Immature natural killer cell (primary cell): ENCODE data around the gene CNTD1. TPM values are rescaled to one million over a fixed set of nuclear protein-coding genes. Genes with fewer than 3 reads are reported as not detected.

Experiments
- DNase-seq, 3 donors: peaks; one replicate each; pipeline ENCODE4 v3.0.0; 2022; ENCODE audit warnings: mixed read lengths in 1 of 3
- H3K27ac Mint-ChIP-seq, 6 donors: one replicate each; pipeline ENCODE4 v1.8.0; 2020; ENCODE audit warnings: mixed read lengths in 6 of 6, mild to moderate bottlenecking in 5 of 6, inconsistent platforms in 4 of 6, moderate library complexity in 3 of 6
- H3K27me3 Mint-ChIP-seq, 3 donors: one replicate each; pipeline ENCODE4 v1.8.0; 2020 to 2021; ENCODE audit warnings: low read depth in 3 of 3, mild to moderate bottlenecking in 3 of 3, mixed read lengths in 3 of 3, moderate library complexity in 3 of 3, inconsistent platforms in 1 of 3
- H3K36me3 Mint-ChIP-seq, 3 donors: one replicate each; pipeline ENCODE4 v1.8.0; 2020; ENCODE audit warnings: mixed read lengths in 3 of 3, inconsistent platforms in 2 of 3, mild to moderate bottlenecking in 2 of 3
- H3K4me1 Mint-ChIP-seq, 2 donors: one replicate each; pipeline ENCODE4 v1.8.0; 2020; ENCODE audit warnings: inconsistent platforms in 2 of 2, mild to moderate bottlenecking in 2 of 2, mixed read lengths in 2 of 2, moderate library complexity in 1 of 2
- H3K4me3 Mint-ChIP-seq, 5 donors: one replicate each; pipeline ENCODE4 v1.8.0; 2020; ENCODE audit warnings: mild to moderate bottlenecking in 5 of 5, mixed read lengths in 5 of 5, inconsistent platforms in 3 of 5, moderate library complexity in 3 of 5
- H3K9me3 Mint-ChIP-seq, 6 donors: one replicate each; pipeline ENCODE4 v1.8.0; 2020; ENCODE audit warnings: mild to moderate bottlenecking in 6 of 6, mixed read lengths in 6 of 6, inconsistent platforms in 4 of 6, moderate library complexity in 3 of 6
- polyA plus RNA-seq, 3 donors: library from polyadenylated mRNA; unstranded; fragments of 300-500 nt; fragmentation: Illumina TruSeq; gene quantifications; one replicate each; pipeline ENCODE4 v1.2.3, GENCODE V29; 2021

CNTD1 gene
- polyA plus RNA-seq, 3 donors from 2014 or later = 0.10 to 0.40 TPM; not detected in 1

DNA sequence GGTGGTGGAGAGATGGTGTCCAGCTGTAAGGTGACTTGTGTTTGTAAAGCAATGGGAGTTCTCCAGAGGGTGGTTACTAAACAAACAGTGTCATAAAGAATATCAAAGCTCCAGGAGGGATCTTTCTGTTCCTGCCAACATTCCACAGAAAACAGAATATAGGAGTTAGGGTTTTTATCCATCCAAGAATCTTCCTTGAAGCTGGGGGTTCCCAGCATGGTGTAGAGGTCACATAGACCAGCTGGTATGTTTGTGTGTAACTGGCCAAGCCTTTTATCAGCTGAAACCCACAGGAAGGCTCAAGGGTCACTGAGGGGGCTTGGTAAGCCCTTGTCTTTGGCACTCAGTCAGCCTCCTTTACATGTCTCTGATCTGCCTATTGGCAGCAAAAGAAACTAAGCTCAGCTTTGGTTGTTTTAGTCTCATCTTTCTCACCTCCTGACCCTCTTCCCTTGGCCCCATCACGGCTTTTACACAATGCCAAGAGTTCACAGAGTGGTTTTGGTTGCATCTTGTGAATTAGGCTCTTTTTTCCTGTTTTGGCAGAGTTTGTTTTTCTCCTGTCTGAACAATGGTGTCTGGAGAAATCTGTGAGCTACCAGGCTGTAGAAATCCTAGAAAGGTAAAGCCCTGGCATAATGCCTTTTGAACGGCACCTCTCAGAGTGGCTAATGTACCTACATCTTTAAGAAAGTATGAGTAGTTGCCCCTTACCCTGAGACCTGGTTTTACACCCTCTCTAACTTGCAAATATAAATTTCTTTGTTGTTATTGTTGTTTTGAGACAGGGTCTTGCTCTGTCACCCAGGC, 4.6 kb downstream of the CNTD1 start:
- Mint-ChIP-seq H3K9me3 (no peaks in the 10 kb centered on the region), H3K27me3 (peaks cover 2 to 6% (median 5%) of the 10 kb centered on the region in 3 donors), H3K4me3 (no peak overlapping the region), H3K36me3 (no peaks in the 10 kb centered on the region), H3K27ac (no peak overlapping the region), H3K4me1 (peaks cover 6 to 7% of the 10 kb centered on the region in 2 donors)
- DNase-seq = no peak

DNA sequence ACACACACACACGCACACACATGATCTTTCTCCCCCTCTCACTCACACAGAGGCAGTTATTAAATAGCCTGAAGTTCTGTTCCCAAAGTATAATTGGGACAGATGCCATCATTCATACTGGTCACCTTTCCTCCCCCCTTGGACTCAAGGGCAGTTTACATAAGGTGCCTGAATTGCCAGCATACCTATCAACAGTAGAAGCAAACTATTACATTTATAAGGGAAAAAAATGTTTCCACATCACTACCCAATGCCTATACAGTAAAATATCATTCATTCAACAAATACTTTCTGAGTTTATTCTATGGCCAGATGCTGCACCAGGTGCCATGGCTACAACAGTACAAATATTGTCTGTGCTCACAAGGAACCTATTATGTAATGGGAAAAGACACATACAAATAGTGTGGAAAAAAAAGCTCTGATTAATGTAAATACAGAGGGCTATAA, 6.3 kb downstream of the CNTD1 start:
- Mint-ChIP-seq H3K27ac (no peak overlapping the region), H3K4me1 (no peaks in the 10 kb centered on the region)
- DNase-seq = no peak

DNA sequence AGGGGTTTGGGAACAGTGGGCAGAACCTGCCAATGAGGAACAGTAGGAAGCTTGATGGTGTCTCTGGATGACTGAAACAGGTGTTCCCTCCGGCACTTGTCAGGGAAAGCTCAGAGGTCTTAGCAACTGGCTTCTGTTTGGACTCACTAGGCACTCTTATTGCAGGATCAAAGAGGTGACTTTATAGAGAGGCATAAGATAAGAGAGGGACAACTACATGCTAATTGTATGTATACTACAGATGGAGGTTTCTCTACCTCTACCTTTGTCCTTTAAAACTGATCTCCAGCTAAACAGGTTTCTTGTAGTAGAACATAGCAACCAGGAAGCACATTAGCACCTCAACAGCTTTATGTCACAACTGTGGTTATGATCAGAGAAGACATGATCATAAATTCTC, 7.6 kb downstream of the CNTD1 start:
- Mint-ChIP-seq H3K27ac (no peak overlapping the region), H3K27me3 (peaks cover 0 to 5% (median 0%) of the 10 kb centered on the region in 3 donors), H3K4me1 (no peaks in the 10 kb centered on the region), H3K9me3 (no peaks in the 10 kb centered on the region), H3K36me3 (peaks cover 5 to 15% (median 10%) of the 10 kb centered on the region in 3 donors), H3K4me3 (no peak overlapping the region)
- no peak for DNase-seq

More for the DNA sequence above, 6.3 kb downstream of the CNTD1 start:
- Mint-ChIP-seq H3K9me3 (no peaks in the 10 kb centered on the region), H3K36me3 (peaks cover 0 to 6% (median 1%) of the 10 kb centered on the region in 3 donors), H3K4me3 (no peak overlapping the region), H3K27me3 (peaks cover 0 to 5% (median 0%) of the 10 kb centered on the region in 3 donors)

DNA sequence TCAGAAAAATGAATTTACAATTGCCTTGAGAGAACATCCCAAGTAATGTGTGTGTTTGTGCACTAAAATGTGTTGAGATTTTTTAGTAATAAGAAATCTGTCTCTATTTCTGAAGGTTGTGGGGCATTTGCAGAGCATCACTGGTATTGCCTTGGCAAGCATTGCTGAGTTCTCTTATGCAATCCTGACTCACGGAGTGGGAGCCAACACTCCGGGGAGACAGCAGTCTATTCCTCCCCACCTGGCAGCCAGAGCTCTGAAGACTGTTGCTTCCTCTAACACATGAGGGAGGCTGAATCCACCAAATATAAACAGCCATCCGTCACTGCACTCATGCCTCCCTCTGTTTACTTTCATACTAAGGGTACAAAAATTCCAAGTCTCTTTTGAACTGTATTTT, 10.6 kb downstream of the CNTD1 start:
- no peak for DNase-seq
- H3K36me3 Mint-ChIP-seq = peaks cover 19 to 25% (median 20%) of the 10 kb centered on the region in 3 donors
- H3K4me3 Mint-ChIP-seq = no peak overlapping the region
- H3K9me3 Mint-ChIP-seq = no peaks in the 10 kb centered on the region
- no peaks in the 10 kb centered on the region for H3K4me1 Mint-ChIP-seq
- H3K27ac Mint-ChIP-seq = no peak overlapping the region
- H3K27me3 Mint-ChIP-seq = peaks cover 0 to 5% (median 0%) of the 10 kb centered on the region in 3 donors

DNA sequence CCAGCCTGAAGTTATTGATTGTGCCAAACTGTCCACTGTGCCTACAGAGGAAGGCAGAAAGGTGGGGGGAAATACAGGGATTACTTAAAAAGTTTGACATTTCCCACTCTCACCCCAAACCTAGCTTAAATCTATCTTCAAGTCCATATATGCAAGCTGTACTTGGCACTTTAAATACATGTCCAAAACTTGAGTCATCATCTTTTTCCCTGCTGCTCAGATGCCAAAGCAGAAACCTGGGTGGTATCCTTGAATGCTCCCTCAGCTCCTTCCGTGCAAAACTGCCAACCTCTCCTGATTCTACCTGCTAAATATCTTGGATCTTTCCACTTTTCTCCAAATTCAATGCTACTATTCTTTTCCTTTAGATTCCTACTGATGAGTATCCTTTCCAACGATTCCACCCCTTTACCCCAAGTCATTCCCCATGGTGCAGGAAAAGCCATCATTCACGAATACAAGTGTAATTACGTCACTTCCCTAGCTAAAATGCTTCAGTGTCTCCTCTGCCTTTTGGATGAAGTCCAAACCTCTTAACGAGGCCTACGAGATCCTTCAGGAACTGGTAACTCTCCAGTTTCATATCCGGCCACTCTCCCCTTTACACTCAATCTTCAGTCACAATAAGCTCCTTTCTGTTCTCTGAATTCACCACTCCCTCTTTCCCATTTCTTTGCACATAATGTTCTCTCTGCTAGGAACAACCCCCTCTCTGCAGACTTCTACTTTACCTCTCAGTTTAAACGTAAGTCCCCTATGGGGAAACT, 16.2 kb downstream of the CNTD1 start:
- no peak overlapping the region for H3K4me3 Mint-ChIP-seq
- H3K36me3 Mint-ChIP-seq = peaks cover 31 to 63% (median 36%) of the 10 kb centered on the region in 3 donors
- peaks cover 0 to 3% (median 0%) of the 10 kb centered on the region in 3 donors for H3K27me3 Mint-ChIP-seq
- H3K27ac Mint-ChIP-seq = no peak overlapping the region
- DNase-seq = no peak
- no peaks in the 10 kb centered on the region for H3K9me3 Mint-ChIP-seq
- H3K4me1 Mint-ChIP-seq = peaks cover 0 to 4% of the 10 kb centered on the region in 2 donors

DNA sequence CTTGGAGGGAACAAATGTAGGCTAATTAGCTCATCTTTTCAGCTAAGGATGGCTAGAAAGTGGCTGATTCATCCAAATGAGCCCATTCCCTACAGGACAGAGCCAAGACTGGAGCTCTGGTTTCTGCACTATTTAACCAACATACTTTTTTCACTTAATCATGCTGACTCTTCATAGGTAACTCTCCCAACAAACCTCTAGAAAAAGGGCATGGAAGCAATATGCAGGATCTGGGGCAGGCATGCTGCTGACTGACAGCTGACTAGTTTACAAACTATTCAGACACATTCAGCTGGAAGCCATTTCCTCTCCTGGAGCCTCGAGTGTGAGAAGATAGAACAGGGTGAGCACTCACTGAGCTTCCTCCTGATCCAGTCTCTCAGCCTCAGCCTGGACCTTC, 19.2 kb downstream of the CNTD1 start:
- DNase-seq = no peak
- no peaks in the 10 kb centered on the region for H3K9me3 Mint-ChIP-seq

DNA sequence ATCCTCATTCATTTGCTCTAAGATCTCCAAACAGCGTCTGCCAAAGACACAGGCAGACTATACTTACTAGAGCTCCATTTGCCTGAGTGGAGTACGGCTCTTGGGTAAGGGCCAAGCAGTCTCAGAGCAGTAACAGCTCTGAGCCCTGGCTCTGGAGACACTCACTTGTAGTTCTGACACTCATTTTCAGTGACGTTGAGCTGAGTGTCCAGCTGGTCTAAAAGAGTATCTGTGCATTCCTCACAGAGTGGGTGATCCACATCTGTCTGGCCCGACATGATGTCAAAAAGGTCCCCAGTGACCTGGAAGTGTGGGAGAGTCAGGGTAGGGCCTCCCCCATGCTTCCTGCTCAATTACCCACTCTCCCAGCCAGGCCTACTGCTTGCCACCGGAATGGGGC, 19.7 kb downstream of the CNTD1 start:
- Mint-ChIP-seq H3K27ac (no peak overlapping the region), H3K36me3 (peaks cover 21 to 59% (median 32%) of the 10 kb centered on the region in 3 donors), H3K27me3 (peaks cover 0 to 3% (median 0%) of the 10 kb centered on the region in 3 donors), H3K4me3 (no peak overlapping the region), H3K9me3 (no peaks in the 10 kb centered on the region), H3K4me1 (peaks cover 11 to 37% of the 10 kb centered on the region in 2 donors)
- DNase-seq = no peak

More for the DNA sequence above, 19.2 kb downstream of the CNTD1 start:
- H3K4me1 Mint-ChIP-seq = peaks cover 9 to 32% of the 10 kb centered on the region in 2 donors
- peaks cover 21 to 59% (median 32%) of the 10 kb centered on the region in 3 donors for H3K36me3 Mint-ChIP-seq
- no peak overlapping the region for H3K4me3 Mint-ChIP-seq
- H3K27ac Mint-ChIP-seq = no peak overlapping the region
- peaks cover 0 to 3% (median 0%) of the 10 kb centered on the region in 3 donors for H3K27me3 Mint-ChIP-seq

DNA sequence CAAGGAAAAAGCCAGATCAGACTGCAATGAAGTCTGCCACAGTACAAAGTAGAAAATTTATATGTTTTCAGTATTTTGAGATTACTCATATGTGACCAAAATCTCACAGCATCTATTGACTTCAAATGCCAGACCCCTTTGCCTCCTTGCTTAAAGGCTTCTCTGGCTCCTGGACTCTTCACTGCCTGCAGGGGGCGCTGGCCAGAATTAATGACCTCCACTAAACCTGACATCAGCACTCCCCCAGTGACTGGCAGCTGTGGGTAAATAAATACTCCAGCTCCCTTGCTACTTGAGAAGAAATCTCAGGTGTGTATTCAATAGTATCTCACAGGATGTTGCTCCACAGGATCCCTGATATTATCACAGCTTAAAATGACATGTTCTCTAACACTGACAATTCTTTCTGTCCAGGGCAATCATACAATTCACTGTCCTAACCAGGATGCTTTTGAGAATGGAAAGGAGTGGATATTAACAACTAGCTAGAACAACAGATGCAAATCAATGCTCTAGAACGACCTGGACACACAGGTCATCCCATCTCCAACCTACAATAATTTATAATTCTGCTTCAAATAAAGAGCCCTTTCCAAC, 21.4 kb downstream of the CNTD1 start:
- Mint-ChIP-seq H3K27me3 (peaks cover 0 to 5% (median 4%) of the 10 kb centered on the region in 3 donors), H3K36me3 (peaks cover 12 to 45% (median 20%) of the 10 kb centered on the region in 3 donors), H3K4me1 (peaks cover 21 to 49% of the 10 kb centered on the region in 2 donors), H3K4me3 (no peak overlapping the region), H3K27ac (peak overlapping the region in 3 of 6 donors; percentile 15 to 76 (median 55)), H3K9me3 (no peaks in the 10 kb centered on the region)
- DNase-seq = peak; percentile 33 to 52 (median 40)

DNA sequence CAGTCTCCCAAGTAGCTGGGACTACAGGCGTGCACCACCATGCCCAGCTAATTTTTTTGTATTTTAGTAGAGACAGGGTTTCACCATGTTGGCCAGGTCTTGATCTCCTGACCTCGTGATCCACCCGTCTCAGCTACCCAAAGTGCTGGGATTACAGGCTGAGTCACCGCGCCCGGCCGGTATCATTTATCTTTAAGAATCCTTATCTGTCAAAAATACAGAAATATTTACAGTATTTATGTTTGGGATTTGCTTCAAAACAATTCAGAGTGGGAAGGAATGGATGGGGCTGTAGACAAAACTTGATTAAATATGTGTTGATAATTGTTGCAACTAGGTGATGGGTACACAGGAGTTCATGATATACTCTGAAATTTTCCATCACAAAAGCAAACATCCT, 22.5 kb downstream of the CNTD1 start:
- DNase-seq = no peak
- Mint-ChIP-seq H3K36me3 (peaks cover 4 to 36% (median 15%) of the 10 kb centered on the region in 3 donors), H3K27me3 (peaks cover 0 to 5% (median 4%) of the 10 kb centered on the region in 3 donors), H3K4me3 (peak overlapping the region in 2 of 5 donors; percentile 2 to 42), H3K9me3 (no peaks in the 10 kb centered on the region), H3K27ac (peak overlapping the region in 1 of 6 donors; percentile 39), H3K4me1 (peaks cover 22 to 49% of the 10 kb centered on the region in 2 donors)

DNA sequence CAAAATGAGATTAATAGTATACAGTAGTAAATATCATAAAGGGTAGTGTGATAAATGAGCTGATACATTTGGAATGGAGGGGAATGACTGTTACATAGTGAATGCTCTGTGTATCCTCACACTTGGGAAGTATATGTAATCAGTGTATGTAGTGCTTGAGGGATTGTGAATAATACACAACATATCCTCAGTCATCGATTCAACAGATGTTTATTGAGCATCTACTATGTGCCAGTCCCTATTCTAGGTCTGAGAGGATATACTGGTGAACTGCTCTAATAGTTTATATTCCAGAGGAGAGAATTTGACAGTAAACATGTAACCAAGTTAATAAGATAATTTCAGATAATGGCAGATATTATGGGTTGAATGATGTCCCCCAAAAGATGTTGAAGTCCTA, 28.8 kb downstream of the CNTD1 start:
- peaks cover 18 to 25% of the 10 kb centered on the region in 2 donors for H3K4me1 Mint-ChIP-seq
- H3K9me3 Mint-ChIP-seq = no peaks in the 10 kb centered on the region
- peaks cover 3 to 12% (median 8%) of the 10 kb centered on the region in 3 donors for H3K27me3 Mint-ChIP-seq
- no peaks in the 10 kb centered on the region for H3K36me3 Mint-ChIP-seq
- no peak for DNase-seq
- H3K4me3 Mint-ChIP-seq = no peak overlapping the region
- H3K27ac Mint-ChIP-seq = no peak overlapping the region

DNA sequence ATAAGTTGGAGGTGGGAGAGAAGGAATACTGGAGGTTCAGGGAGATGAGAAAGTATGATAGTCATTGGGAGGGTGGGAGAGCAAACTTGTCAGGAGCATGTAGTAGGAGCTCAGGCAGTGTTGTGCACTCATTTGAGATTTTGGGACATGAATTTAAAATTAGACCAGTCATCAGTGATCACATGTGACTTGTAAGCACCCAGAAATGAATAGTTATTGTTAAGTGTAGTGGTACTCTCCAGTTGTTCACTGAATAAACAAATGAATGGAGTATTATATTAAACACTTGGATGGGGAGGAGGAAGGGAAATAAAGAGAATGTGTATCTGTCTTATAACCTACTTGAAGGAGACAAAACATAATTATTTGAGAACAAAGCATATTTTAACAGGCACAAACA, 32.3 kb downstream of the CNTD1 start:
- Mint-ChIP-seq H3K27ac (peak overlapping the region in 4 of 6 donors; percentile 14 to 45 (median 34)), H3K36me3 (no peaks in the 10 kb centered on the region), H3K4me3 (peak overlapping the region in 2 of 5 donors; percentile 12 to 61), H3K9me3 (no peaks in the 10 kb centered on the region), H3K4me1 (peaks cover 23 to 24% of the 10 kb centered on the region in 2 donors), H3K27me3 (peaks cover 2 to 17% (median 15%) of the 10 kb centered on the region in 3 donors)
- DNase-seq = no peak

DNA sequence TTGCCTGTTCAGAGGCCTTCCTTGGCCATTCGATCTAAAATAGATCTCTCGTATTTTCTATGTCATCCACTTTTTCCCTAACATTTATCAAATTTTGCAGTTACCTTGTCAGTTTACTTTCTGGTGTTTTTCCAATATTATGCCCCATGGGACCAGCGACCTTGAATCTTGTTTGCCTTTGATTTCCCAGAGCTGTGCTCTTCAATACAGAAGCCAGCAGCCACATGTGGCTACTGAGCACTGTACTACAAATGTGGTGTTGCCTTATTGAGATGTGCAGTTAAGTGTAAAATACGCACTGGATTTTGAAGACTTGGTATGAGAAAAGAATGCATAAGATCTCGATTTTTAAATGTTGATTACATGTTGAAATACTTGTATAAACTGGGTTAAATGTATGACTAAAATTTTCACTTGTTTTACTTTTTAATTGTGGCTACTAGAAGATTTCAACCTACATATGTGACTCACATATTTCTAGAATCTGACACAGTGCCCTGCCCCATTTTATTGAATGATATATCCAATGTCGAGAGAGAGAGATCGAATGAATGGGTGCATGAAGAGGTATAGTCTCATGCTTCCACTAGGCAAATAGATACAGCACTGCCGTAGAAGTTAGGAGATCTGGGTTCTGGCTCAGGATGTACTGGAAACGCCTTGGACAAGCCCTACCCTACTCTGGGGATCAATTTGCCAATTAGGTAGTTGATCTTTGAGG, 33.7 kb downstream of the CNTD1 start:
- no peaks in the 10 kb centered on the region for H3K9me3 Mint-ChIP-seq
- H3K27me3 Mint-ChIP-seq = peaks cover 0 to 17% (median 10%) of the 10 kb centered on the region in 3 donors
- peak overlapping the region; percentile 98 to 99 (median 98) for H3K27ac Mint-ChIP-seq
- no peak for DNase-seq
- peaks cover 23 to 24% of the 10 kb centered on the region in 2 donors for H3K4me1 Mint-ChIP-seq
- peaks cover 0 to 1% (median 0%) of the 10 kb centered on the region in 3 donors for H3K36me3 Mint-ChIP-seq
- peak overlapping the region; percentile 94 to 98 (median 97) for H3K4me3 Mint-ChIP-seq
